Liver (tissue), 9 donors: ENCODE measurements around the gene PRKCH. TPM values are rescaled to one million over a fixed set of nuclear protein-coding genes. Genes with fewer than 3 reads are reported as not detected.

Experiments used
- DNase-seq: peaks from one replicate; pipeline ENCODE4 v3.0.0-alpha.2; 2017; ENCODE audit warnings: low spot score
- H3K27ac ChIP-seq, 2 donors: one replicate each; pipeline ENCODE4 v1.7.0; 2013; ENCODE audit warnings: inconsistent platforms in 2 of 2, low read length in 2 of 2, control low read depth in 1 of 2, low read depth in 1 of 2, mild to moderate bottlenecking in 1 of 2
- H3K27me3 ChIP-seq, 4 donors: one replicate each; pipeline versions ENCODE4 v1.6.1 to v1.7.0; 2013; ENCODE audit warnings: low read length in 3 of 4, inconsistent platforms in 1 of 4, mild to moderate bottlenecking in 1 of 4, moderate library complexity in 1 of 4; ENCODE audit not compliant: control insufficient read depth in 4 of 4, insufficient read depth in 4 of 4
- H3K36me3 ChIP-seq, 4 donors: one replicate each; pipeline versions ENCODE4 v1.6.1 to v1.7.0; 2013; ENCODE audit warnings: low read length in 3 of 4, mild to moderate bottlenecking in 3 of 4, low read depth in 1 of 4, moderate library complexity in 1 of 4; ENCODE audit not compliant: control insufficient read depth in 4 of 4, insufficient read depth in 3 of 4
- H3K4me1 ChIP-seq, 4 donors: one replicate each; pipeline versions ENCODE4 v1.6.1 to v1.7.0; 2013; ENCODE audit warnings: low read length in 3 of 4, mild to moderate bottlenecking in 3 of 4, moderate library complexity in 1 of 4; ENCODE audit not compliant: control insufficient read depth in 4 of 4, insufficient read depth in 4 of 4
- H3K4me3 ChIP-seq, 3 donors: one replicate each; pipeline versions ENCODE4 v1.6.1 to v1.7.0; 2013; ENCODE audit warnings: low read length in 3 of 3, control low read depth in 1 of 3, low read depth in 1 of 3, mild to moderate bottlenecking in 1 of 3
- H3K9ac ChIP-seq, 2 donors: one replicate each; pipeline ENCODE4 v1.7.0; 2013; ENCODE audit warnings: low read length in 2 of 2, mild to moderate bottlenecking in 2 of 2, moderate library complexity in 2 of 2, control low read depth in 1 of 2, low read depth in 1 of 2
- H3K9me3 ChIP-seq, 4 donors: one replicate each; pipeline versions ENCODE4 v1.6.1 to v1.7.0; 2013; ENCODE audit warnings: low read length in 3 of 4; ENCODE audit not compliant: control insufficient read depth in 4 of 4
- EGR1 ChIP-seq, 2 donors: IDR thresholded peaks; 2 replicates each; pipeline ENCODE4 v1.6.1; 2016 to 2018; ENCODE audit warnings: antibody characterized with exemption in 2 of 2, low read depth in 2 of 2
- GABPA ChIP-seq, 2 donors: IDR thresholded peaks in 1 of 2; conservative IDR thresholded peaks in 1 of 2; 2 replicates each; pipeline ENCODE4 v1.6.1; 2016; ENCODE audit warnings: antibody characterized with exemption in 2 of 2, mild to moderate bottlenecking in 1 of 2, moderate library complexity in 1 of 2
- HNF4A ChIP-seq, 2 donors: conservative IDR thresholded peaks; 2 replicates each; pipeline ENCODE4 v1.6.1; 2016; ENCODE audit warnings: antibody characterized with exemption in 2 of 2, mild to moderate bottlenecking in 2 of 2
- HNF4G ChIP-seq: IDR thresholded peaks from 2 replicates; pipeline ENCODE4 v1.6.1; 2016; ENCODE audit warnings: antibody characterized with exemption
- JUND ChIP-seq, 2 donors: IDR thresholded peaks; 2 replicates each; pipeline ENCODE4 v1.6.1; 2016; ENCODE audit warnings: antibody characterized with exemption in 2 of 2
- NR2F2 ChIP-seq: IDR thresholded peaks from 2 replicates; pipeline ENCODE4 v1.6.1; 2016; ENCODE audit warnings: antibody characterized with exemption
- RAD21 ChIP-seq, 2 donors: IDR thresholded peaks; 2 replicates each; pipeline ENCODE4 v1.6.1; 2016; ENCODE audit warnings: antibody characterized with exemption in 2 of 2, mild to moderate bottlenecking in 2 of 2
- RXRA ChIP-seq, 2 donors: IDR thresholded peaks; 2 replicates each; pipeline ENCODE4 v1.6.1; 2017 to 2018; ENCODE audit warnings: antibody characterized with exemption in 2 of 2, mild to moderate bottlenecking in 1 of 2
- SP1 ChIP-seq: IDR thresholded peaks from 2 replicates; pipeline ENCODE4 v1.6.1; 2018; ENCODE audit warnings: antibody characterized with exemption, mild to moderate bottlenecking
- TAF1 ChIP-seq: conservative IDR thresholded peaks from 2 replicates; pipeline ENCODE4 v1.6.1; 2016; ENCODE audit warnings: antibody characterized with exemption, mild to moderate bottlenecking
- YY1 ChIP-seq: IDR thresholded peaks from 2 replicates; pipeline ENCODE4 v1.6.1; 2016; ENCODE audit warnings: antibody characterized with exemption, mild to moderate bottlenecking
- WGBS: extraction: QIAGEN DNeasy Blood & Tissue Kit; methylation state at CpG from one replicate; pipeline ENCODE4 v1.1.7; 2013; 5-methylcytosine and 5-hydroxymethylcytosine counted together
- polyA plus RNA-seq, 2 donors: library from polyadenylated mRNA; stranded (reverse) in 1 of 2; unstranded in 1 of 2; fragments of 200-250 nt in 1 of 2; fragments of >200 nt in 1 of 2; fragmentation: Nextera tagmentation in 1 of 2; extraction: Ambion mirVana in 1 of 2; gene quantifications; one replicate each; pipeline versions ENCODE4 v1.2.1 to v1.2.3, GENCODE V29; 2013 to 2015
- total RNA-seq, 2 donors: library from RNA; depleted of rRNA; stranded (reverse); fragments of >200 nt; gene quantifications; one replicate each; pipeline ENCODE4 v1.2.3, GENCODE V29; 2014
- TF ChIP-seq, protein P1 (sequence below): IDR thresholded peaks from 2 replicates; pipeline ENCODE4 v1.6.1; 2016; ENCODE audit warnings: antibody characterized with exemption
- TF ChIP-seq, protein P2 (sequence below): IDR thresholded peaks from 2 replicates; pipeline ENCODE4 v1.6.1; 2016; ENCODE audit warnings: antibody characterized with exemption, mild to moderate bottlenecking
- TF ChIP-seq, protein P3 (sequence below): IDR thresholded peaks from 2 replicates; pipeline ENCODE4 v1.6.1; 2016; ENCODE audit warnings: antibody characterized with exemption
- TF ChIP-seq, protein P4 (sequence below): fragments of 150-350 bp; IDR thresholded peaks from 2 replicates; pipeline ENCODE4 v1.5.1; 2017; ENCODE audit warnings: improper control_type of control experiment, low read depth, low read length; ENCODE audit not compliant: missing input control
- donor health status: healthy.
- donor health status: healthy.
- donor health status: healthy.
- donor health status: healthy.
- donor health status: healthy.

Gene PRKCH
- total and polyA plus RNA-seq, 4 donors, result 3.9 to 13.7 (median 7.0) TPM

DNA sequence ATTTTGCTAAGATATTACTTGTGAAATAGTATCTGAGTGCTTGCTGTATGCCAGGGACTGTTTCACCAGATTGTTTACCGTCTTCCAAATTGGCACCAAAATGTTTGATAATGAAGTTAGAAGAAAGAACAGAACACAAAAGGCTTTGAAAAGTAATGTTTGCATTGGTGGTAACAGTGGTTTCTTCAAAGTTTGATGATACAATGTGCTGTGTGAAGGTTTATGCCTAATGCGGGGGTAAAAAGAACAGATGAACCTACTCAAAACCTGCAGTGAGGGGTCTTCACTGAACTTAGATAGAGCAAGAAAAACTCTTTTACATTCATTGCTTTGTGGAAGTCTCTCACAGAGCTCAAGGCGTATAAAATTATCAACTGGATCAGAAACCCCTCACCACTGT lies 76.2 kb downstream of the PRKCH start:
- Histone ChIP-seq H3K27ac (no peak overlapping the region), H3K9me3 (no peaks in the 10 kb centered on the region), H3K9ac (no peak overlapping the region), H3K4me3 (no peak overlapping the region), H3K27me3 (no peaks in the 10 kb centered on the region), H3K4me1 (no peaks in the 10 kb centered on the region), H3K36me3 (no peaks in the 10 kb centered on the region)
- WGBS, result 88% methylated on average over 3 of the region's 3 CpGs
- TF ChIP-seq, protein P1, sequence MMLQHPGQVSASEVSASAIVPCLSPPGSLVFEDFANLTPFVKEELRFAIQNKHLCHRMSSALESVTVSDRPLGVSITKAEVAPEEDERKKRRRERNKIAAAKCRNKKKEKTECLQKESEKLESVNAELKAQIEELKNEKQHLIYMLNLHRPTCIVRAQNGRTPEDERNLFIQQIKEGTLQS, result no peak
- TF ChIP-seq, protein P2, sequence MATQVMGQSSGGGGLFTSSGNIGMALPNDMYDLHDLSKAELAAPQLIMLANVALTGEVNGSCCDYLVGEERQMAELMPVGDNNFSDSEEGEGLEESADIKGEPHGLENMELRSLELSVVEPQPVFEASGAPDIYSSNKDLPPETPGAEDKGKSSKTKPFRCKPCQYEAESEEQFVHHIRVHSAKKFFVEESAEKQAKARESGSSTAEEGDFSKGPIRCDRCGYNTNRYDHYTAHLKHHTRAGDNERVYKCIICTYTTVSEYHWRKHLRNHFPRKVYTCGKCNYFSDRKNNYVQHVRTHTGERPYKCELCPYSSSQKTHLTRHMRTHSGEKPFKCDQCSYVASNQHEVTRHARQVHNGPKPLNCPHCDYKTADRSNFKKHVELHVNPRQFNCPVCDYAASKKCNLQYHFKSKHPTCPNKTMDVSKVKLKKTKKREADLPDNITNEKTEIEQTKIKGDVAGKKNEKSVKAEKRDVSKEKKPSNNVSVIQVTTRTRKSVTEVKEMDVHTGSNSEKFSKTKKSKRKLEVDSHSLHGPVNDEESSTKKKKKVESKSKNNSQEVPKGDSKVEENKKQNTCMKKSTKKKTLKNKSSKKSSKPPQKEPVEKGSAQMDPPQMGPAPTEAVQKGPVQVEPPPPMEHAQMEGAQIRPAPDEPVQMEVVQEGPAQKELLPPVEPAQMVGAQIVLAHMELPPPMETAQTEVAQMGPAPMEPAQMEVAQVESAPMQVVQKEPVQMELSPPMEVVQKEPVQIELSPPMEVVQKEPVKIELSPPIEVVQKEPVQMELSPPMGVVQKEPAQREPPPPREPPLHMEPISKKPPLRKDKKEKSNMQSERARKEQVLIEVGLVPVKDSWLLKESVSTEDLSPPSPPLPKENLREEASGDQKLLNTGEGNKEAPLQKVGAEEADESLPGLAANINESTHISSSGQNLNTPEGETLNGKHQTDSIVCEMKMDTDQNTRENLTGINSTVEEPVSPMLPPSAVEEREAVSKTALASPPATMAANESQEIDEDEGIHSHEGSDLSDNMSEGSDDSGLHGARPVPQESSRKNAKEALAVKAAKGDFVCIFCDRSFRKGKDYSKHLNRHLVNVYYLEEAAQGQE, result no peak
- TF ChIP-seq YY1 (no peak), SP1 (no peak)
- DNase-seq, result no peak

GRCh38 chr14:61398221-61398620 lies 76.8 kb downstream of the PRKCH start:
- no peak for DNase-seq
- WGBS, result 87% methylated on average over 2 of the region's 2 CpGs
- Histone ChIP-seq H3K27me3 (no peaks in the 10 kb centered on the region), H3K4me1 (no peaks in the 10 kb centered on the region), H3K9me3 (no peaks in the 10 kb centered on the region), H3K4me3 (no peak overlapping the region), H3K36me3 (no peaks in the 10 kb centered on the region), H3K27ac (no peak overlapping the region), H3K9ac (no peak overlapping the region)
- TF ChIP-seq JUND (IDR thresholded peaks at IDR 0.05) (no peak), RXRA (IDR thresholded peaks at IDR 0.05) (no peak), EGR1 (IDR thresholded peaks at IDR 0.05; ENCODE audit: low read depth in 2 of 2) (no peak), NR2F2 (no peak), HNF4G (no peak), TAF1 (no peak), GABPA (IDR thresholded peaks at IDR 0.05 in 1 of 2, conservative IDR thresholded peaks at IDR 0.05 in 1 of 2) (no peak), RAD21 (IDR thresholded peaks at IDR 0.05) (no peak), SP1 (no peak), HNF4A (conservative IDR thresholded peaks at IDR 0.05) (no peak)
- TF ChIP-seq, protein P3, sequence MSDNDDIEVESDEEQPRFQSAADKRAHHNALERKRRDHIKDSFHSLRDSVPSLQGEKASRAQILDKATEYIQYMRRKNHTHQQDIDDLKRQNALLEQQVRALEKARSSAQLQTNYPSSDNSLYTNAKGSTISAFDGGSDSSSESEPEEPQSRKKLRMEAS, result no peak
- TF ChIP-seq, protein P1, result no peak
- TF ChIP-seq, protein P4, sequence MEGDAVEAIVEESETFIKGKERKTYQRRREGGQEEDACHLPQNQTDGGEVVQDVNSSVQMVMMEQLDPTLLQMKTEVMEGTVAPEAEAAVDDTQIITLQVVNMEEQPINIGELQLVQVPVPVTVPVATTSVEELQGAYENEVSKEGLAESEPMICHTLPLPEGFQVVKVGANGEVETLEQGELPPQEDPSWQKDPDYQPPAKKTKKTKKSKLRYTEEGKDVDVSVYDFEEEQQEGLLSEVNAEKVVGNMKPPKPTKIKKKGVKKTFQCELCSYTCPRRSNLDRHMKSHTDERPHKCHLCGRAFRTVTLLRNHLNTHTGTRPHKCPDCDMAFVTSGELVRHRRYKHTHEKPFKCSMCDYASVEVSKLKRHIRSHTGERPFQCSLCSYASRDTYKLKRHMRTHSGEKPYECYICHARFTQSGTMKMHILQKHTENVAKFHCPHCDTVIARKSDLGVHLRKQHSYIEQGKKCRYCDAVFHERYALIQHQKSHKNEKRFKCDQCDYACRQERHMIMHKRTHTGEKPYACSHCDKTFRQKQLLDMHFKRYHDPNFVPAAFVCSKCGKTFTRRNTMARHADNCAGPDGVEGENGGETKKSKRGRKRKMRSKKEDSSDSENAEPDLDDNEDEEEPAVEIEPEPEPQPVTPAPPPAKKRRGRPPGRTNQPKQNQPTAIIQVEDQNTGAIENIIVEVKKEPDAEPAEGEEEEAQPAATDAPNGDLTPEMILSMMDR, result no peak
- TF ChIP-seq, protein P2, result no peak
